NCI-H1417 (cell line): Measurements from ENCODE around the gene ZFHX3.

Experiments
- DNase-seq, 3 experiments: peaks; one replicate each; lab custom pipeline; 2025; lab: John Stamatoyannopoulos, UW

ZFHX3 gene

GRCh38 chr16:73054813-73055482 is 7.0 kb upstream of the ZFHX3 start:
- DNase-seq = peak; percentile 23 to 75 (median 67)

- DNase-seq = peak in 2 of 3 experiments; percentile 54 to 73
Measured at GRCh38 chr16:73054498-73054812, 6.5 kb upstream of the ZFHX3 start.

GRCh38 chr16:73054125-73054484 is 6.2 kb upstream of the ZFHX3 start:
- peak in 2 of 3 experiments; percentile 51 to 72 for DNase-seq

GRCh38 chr16:73053364-73054124 is 5.6 kb upstream of the ZFHX3 start:
- DNase-seq = peak; percentile 57 to 83 (median 63)

GRCh38 chr16:73053038-73053363 is 5.1 kb upstream of the ZFHX3 start:
- DNase-seq = no peak

GRCh38 chr16:73052576-73052975 is 4.6 kb upstream of the ZFHX3 start:
- DNase-seq = peak; percentile 20 to 59 (median 30)

- DNase-seq = no peak
Measured at GRCh38 chr16:73051961-73052360, 4.0 kb upstream of the ZFHX3 start.

GRCh38 chr16:73051226-73051625 is 3.3 kb upstream of the ZFHX3 start:
- DNase-seq = no peak

- DNase-seq = peak in 2 of 3 experiments; percentile 27 to 39
Measured at GRCh38 chr16:73050201-73051099, 2.5 kb upstream of the ZFHX3 start.

- DNase-seq = no peak
Measured at GRCh38 chr16:73049511-73049910, 1.6 kb upstream of the ZFHX3 start.

- no peak for DNase-seq
Measured at GRCh38 chr16:73049091-73049490, 1.2 kb upstream of the ZFHX3 start.

GRCh38 chr16:73048292-73049080 is 558 bp upstream of the ZFHX3 start:
- peak; percentile 8 to 66 (median 54) for DNase-seq

- no peak for DNase-seq
Measured at GRCh38 chr16:73047221-73047535, 750 bp downstream of the ZFHX3 start.

- DNase-seq = peak; percentile 13 to 32 (median 14)
Measured at GRCh38 chr16:73046849-73047214, 1.1 kb downstream of the ZFHX3 start.

- no peak for DNase-seq
Measured at GRCh38 chr16:73046202-73046848, 1.6 kb downstream of the ZFHX3 start.

GRCh38 chr16:73043828-73044467 is 4.0 kb downstream of the ZFHX3 start:
- DNase-seq = no peak

GRCh38 chr16:73042807-73043206 is 5.1 kb downstream of the ZFHX3 start:
- no peak for DNase-seq

GRCh38 chr16:73041676-73042075 is 6.3 kb downstream of the ZFHX3 start:
- no peak for DNase-seq

- no peak for DNase-seq
Measured at GRCh38 chr16:73040735-73041402, 7.1 kb downstream of the ZFHX3 start.

- DNase-seq = peak; percentile 24 to 66 (median 34)
Measured at GRCh38 chr16:73040136-73040535, 7.8 kb downstream of the ZFHX3 start.
